Spleen (tissue), 11 donors: Measurements from ENCODE around the gene TAOK1. TPM values are rescaled to one million over a fixed set of nuclear protein-coding genes. Genes with fewer than 3 reads are reported as not detected.

Experiments used
- DNase-seq: peaks from one replicate; pipeline ENCODE4 v3.0.0-alpha.2; 2020
- H3K27ac ChIP-seq, 8 donors: fragments of 200-600 bp; sonication (generic) in 7 of 8; 1 replicate in 4 of 8; 2 replicates in 4 of 8; pipeline versions ENCODE4 v1.5.0 to v1.8.0; 2016 to 2021; ENCODE audit warnings: inconsistent platforms in 4 of 8, mild to moderate bottlenecking in 4 of 8, moderate library complexity in 1 of 8
- H3K27me3 ChIP-seq, 7 donors: fragments of 200-600 bp; sonication (generic) in 6 of 7; replicated peaks in 1 of 7; 1 replicate in 4 of 7; 2 replicates in 3 of 7; pipeline versions ENCODE4 v1.5.0 to v1.8.0; 2016 to 2021; ENCODE audit warnings: inconsistent platforms in 3 of 7, mild to moderate bottlenecking in 1 of 7
- H3K36me3 ChIP-seq, 6 donors: fragments of 200-600 bp; sonication (generic) in 5 of 6; 1 replicate in 4 of 6; 2 replicates in 2 of 6; pipeline versions ENCODE4 v1.5.0 to v1.8.0; 2016 to 2021; ENCODE audit warnings: inconsistent platforms in 2 of 6
- H3K4me1 ChIP-seq, 6 donors: fragments of 200-600 bp; sonication (generic) in 5 of 6; 1 replicate in 3 of 6; 2 replicates in 3 of 6; pipeline versions ENCODE4 v1.5.0 to v1.8.0; 2016 to 2021; ENCODE audit warnings: inconsistent platforms in 3 of 6
- H3K4me3 ChIP-seq, 8 donors: fragments of 200-600 bp; sonication (generic) in 7 of 8; 1 replicate in 4 of 8; 2 replicates in 4 of 8; pipeline versions ENCODE4 v1.5.0 to v1.8.0; 2016 to 2021; ENCODE audit warnings: inconsistent platforms in 4 of 8, mild to moderate bottlenecking in 4 of 8, moderate library complexity in 2 of 8
- H3K9me3 ChIP-seq, 8 donors: fragments of 200-600 bp; sonication (generic) in 7 of 8; 1 replicate in 4 of 8; 2 replicates in 4 of 8; pipeline versions ENCODE4 v1.5.0 to v1.8.0; 2016 to 2021; ENCODE audit warnings: inconsistent platforms in 4 of 8
- POLR2A ChIP-seq, 3 donors: fragments of 450-650 bp; IDR thresholded peaks; one replicate each; pipeline ENCODE4 v1.5.1; 2017; ENCODE audit warnings: antibody characterized with exemption in 3 of 3, mild to moderate bottlenecking in 1 of 3
- POLR2AphosphoS5 ChIP-seq, 3 donors: sonication (generic); formaldehyde crosslinking; IDR thresholded peaks; one replicate each; pipeline ENCODE4 v1.5.1; 2017; ENCODE audit warnings: antibody characterized with exemption in 3 of 3
- WGBS, 5 donors: extraction: QIAGEN DNeasy Blood & Tissue Kit in 3 of 5; methylation state at CpG; one replicate each; pipeline versions ENCODE4 v1.1.5 to v1.1.7; 2013 to 2018; 5-methylcytosine and 5-hydroxymethylcytosine counted together
- intact Hi-C: fragments of 100-400 bp; cut with DNase I; formaldehyde crosslinking; loops from one replicate; pipeline ENCODE4 v1.15.0; 2023; ENCODE audit warnings: low total_unique reads
- polyA plus RNA-seq, 3 donors: library from polyadenylated mRNA; stranded (reverse); fragments of 200-250 nt; gene quantifications; one replicate each; pipeline ENCODE4 v1.2.1, GENCODE V29; 2013
- total RNA-seq, 7 donors: library from RNA; depleted of rRNA in 3 of 7; stranded (reverse); fragments of >200 nt in 3 of 7; fragmentation: NEBNext Ultra II Directional in 4 of 7; extraction: Animal tissue kit (Norgen Biotek cat#: 25700) in 4 of 7; gene quantifications; one replicate each; pipeline versions ENCODE4 v1.1.0 to v1.2.1, GENCODE V29; 2016 to 2021
- TF ChIP-seq, protein P1 (sequence below), 11 experiments: fragments of 200-600 bp in 7 of 11; fragments of 450-650 bp in 4 of 11; sonication (generic) in 4 of 11; IDR thresholded peaks in 8 of 11; conservative IDR thresholded peaks in 3 of 11; 1 replicate in 7 of 11; 2 replicates in 4 of 11; pipeline versions ENCODE4 v1.4.0 to v1.8.0; 2016 to 2021; ENCODE audit warnings: antibody characterized with exemption in 11 of 11, inconsistent platforms in 4 of 11, mild to moderate bottlenecking in 1 of 11
- donor health status: healthy with polysubstance abuse.
- donor health status: DM: no; HTN: no; CAD: no; lungs with moderate emphysema.
- donor health status: DM: no; HTN: no; CAD: no.
- donor health status: Bipolar disorder and iron deficiency.
- donor health status: healthy.
- donor health status: DM: no; HTN: no; CAD: no.
- donor health status: DM: yes; HTN: yes; CAD: no.

Gene TAOK1
- total and polyA plus RNA-seq, 10 donors: 5.1 to 88.5 (median 56.9) TPM

GRCh38 chr17:29368161-29368560 lies 22.0 kb upstream of the TAOK1 start:
- intact Hi-C loops: no loop called here
- no peak overlapping the region for H3K27ac ChIP-seq
- DNase-seq: no peak
- no peaks in the 10 kb centered on the region for H3K9me3 ChIP-seq
- no peaks in the 10 kb centered on the region for H3K36me3 ChIP-seq
- H3K4me1 ChIP-seq: peaks cover 0 to 12% (median 9%) of the 10 kb centered on the region in 6 donors
- TF ChIP-seq, protein P1, sequence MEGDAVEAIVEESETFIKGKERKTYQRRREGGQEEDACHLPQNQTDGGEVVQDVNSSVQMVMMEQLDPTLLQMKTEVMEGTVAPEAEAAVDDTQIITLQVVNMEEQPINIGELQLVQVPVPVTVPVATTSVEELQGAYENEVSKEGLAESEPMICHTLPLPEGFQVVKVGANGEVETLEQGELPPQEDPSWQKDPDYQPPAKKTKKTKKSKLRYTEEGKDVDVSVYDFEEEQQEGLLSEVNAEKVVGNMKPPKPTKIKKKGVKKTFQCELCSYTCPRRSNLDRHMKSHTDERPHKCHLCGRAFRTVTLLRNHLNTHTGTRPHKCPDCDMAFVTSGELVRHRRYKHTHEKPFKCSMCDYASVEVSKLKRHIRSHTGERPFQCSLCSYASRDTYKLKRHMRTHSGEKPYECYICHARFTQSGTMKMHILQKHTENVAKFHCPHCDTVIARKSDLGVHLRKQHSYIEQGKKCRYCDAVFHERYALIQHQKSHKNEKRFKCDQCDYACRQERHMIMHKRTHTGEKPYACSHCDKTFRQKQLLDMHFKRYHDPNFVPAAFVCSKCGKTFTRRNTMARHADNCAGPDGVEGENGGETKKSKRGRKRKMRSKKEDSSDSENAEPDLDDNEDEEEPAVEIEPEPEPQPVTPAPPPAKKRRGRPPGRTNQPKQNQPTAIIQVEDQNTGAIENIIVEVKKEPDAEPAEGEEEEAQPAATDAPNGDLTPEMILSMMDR (IDR thresholded peaks at IDR 0.05 in 8 of 11, conservative IDR thresholded peaks at IDR 0.05 in 3 of 11): no peak
- TF ChIP-seq POLR2AphosphoS5 (IDR thresholded peaks at IDR 0.05) (no peak), POLR2A (IDR thresholded peaks at IDR 0.05) (no peak)
- H3K4me3 ChIP-seq: no peak overlapping the region
- no peaks in the 10 kb centered on the region for H3K27me3 ChIP-seq

DNA sequence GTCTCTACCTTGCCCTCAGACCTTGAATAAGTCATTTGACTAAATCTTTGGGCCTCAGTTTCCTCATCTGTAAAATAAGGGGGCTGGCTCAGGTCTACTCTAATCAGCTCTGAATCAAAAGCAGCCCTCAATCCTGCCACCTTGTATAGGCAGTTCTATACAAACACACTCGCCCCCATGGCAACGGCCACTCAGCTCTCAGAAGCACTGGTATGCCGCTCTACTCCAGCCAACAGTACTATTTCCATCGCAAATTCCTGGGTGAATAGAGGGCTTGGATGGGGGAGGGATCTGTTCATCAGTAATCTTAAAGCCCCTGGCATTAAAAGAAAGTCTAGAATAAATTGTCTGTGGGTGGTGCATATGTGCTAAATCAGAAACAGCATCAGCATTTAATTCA lies 21.2 kb upstream of the TAOK1 start:
- no peak for DNase-seq
- Histone ChIP-seq H3K27me3 (no peaks in the 10 kb centered on the region), H3K9me3 (no peaks in the 10 kb centered on the region), H3K4me3 (no peak overlapping the region), H3K4me1 (peaks cover 0 to 12% (median 9%) of the 10 kb centered on the region in 6 donors), H3K27ac (no peak overlapping the region), H3K36me3 (no peaks in the 10 kb centered on the region)
- whole genome bisulfite sequencing, 5 donors: 74 to 87% (median 85%) methylated on average over 4 of the region's 4 CpGs
- intact Hi-C loops: no loop called here
- TF ChIP-seq POLR2AphosphoS5 (IDR thresholded peaks at IDR 0.05) (no peak), POLR2A (IDR thresholded peaks at IDR 0.05) (no peak)
- TF ChIP-seq, protein P1 (IDR thresholded peaks at IDR 0.05 in 8 of 11, conservative IDR thresholded peaks at IDR 0.05 in 3 of 11): no peak

DNA sequence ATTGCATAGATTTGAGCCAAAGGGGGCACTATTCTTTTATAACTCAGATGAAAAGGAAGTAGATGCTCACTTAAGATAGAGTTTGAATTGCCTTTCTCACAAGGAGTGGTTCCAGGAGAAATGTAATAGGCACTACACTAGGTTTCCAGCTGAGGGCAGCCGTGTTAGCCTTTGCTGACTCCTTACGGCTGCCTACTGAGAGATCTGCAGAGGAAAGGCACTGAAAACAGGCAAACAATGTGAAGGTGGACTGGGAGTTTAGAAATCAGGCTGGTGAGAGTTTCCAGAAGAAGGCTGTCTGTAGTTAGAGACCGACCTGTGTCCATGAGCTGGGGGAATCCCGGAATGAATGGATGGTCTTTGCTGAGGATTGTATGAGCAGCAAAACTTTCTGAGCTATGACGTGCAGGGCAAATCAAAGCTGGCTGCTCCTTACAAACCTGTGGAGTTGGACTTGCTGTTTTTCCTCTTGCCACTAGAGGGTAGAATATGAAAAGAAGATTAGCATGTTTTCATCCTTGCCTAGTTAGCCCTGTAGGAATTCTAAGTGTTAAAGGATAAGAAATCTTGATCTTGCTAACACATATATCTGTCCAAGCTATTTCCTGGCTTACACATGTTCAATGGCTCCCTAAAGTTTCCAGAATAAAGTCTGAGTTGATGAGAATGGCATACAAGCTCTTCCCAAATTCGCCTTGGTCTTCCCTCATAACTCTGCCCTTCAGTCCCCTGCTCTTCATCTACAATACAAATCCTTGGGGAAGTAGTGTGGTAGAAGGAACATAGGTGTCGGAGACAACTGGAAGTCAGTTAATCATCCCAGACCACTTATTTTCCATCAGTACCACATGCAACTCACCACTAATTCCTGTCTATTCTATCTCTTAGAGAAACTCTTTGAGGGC lies 20.1 kb upstream of the TAOK1 start:
- WGBS, 5 donors: 20 to 26% (median 23%) methylated on average over 7 of the region's 7 CpGs
- Histone ChIP-seq H3K4me3 (peak overlapping the region in 2 of 8 donors; percentile 19 to 48), H3K9me3 (no peaks in the 10 kb centered on the region), H3K36me3 (no peaks in the 10 kb centered on the region), H3K27ac (peak overlapping the region in 4 of 8 donors; percentile 33 to 58 (median 36)), H3K27me3 (no peaks in the 10 kb centered on the region), H3K4me1 (peaks cover 0 to 12% (median 9%) of the 10 kb centered on the region in 6 donors)
- DNase-seq: peak; percentile 75
- TF ChIP-seq POLR2A (IDR thresholded peaks at IDR 0.05): no peak
- TF ChIP-seq, protein P1 (IDR thresholded peaks at IDR 0.05 in 8 of 11, conservative IDR thresholded peaks at IDR 0.05 in 3 of 11): peak; percentile 63 to 86 (median 81)
- peak in 1 of 3 donors; percentile 7 for TF ChIP-seq POLR2AphosphoS5 (IDR thresholded peaks at IDR 0.05)
- intact Hi-C loops: loop anchor here (5.0 kb wide), 1 partner anchor 167 kb away; no protein-coding TSS in a partner anchor

DNA sequence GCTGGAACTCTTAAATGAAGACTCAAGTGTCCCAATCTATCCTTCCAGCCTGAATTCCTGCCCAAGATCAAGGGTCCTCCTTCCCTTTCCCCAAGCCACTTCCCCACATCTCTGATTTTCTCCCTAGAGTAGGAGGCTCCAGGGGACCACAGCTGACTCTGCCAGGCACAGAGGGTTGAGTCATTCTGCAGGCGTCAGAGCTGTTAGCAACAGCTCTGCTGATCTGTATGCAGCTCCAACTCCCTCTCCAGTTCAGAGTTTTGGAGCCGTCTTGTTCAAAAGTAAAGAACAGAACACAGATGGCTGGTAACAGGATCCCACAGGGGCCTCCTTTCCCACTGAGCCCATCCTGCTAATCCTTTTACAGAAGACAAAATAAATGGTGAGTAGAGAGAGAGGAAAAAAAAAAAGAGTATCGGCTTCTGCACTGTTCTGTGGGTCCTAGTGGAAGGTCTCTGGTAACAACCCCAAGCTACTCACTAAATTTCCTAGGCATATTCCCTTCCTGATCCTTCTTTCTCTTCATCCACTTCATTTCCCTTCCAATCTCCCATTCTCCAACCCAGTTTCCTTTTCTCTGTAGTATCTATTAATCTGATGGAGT lies 13.4 kb upstream of the TAOK1 start:
- no peak overlapping the region for H3K27ac ChIP-seq
- H3K4me3 ChIP-seq: no peak overlapping the region
- TF ChIP-seq POLR2A (IDR thresholded peaks at IDR 0.05) (no peak), POLR2AphosphoS5 (IDR thresholded peaks at IDR 0.05) (no peak)
- TF ChIP-seq, protein P1 (IDR thresholded peaks at IDR 0.05 in 8 of 11, conservative IDR thresholded peaks at IDR 0.05 in 3 of 11): no peak
- intact Hi-C loops: no loop called here
- H3K36me3 ChIP-seq: no peaks in the 10 kb centered on the region
- no peaks in the 10 kb centered on the region for H3K9me3 ChIP-seq
- no peaks in the 10 kb centered on the region for H3K27me3 ChIP-seq
- WGBS, 5 donors: 75 to 91% (median 84%) methylated on average over 3 of the region's 3 CpGs
- peaks cover 0 to 10% (median 0%) of the 10 kb centered on the region in 6 donors for H3K4me1 ChIP-seq
- DNase-seq: no peak
